Nephron progenitor cell (in vitro differentiated cells): ENCODE data around the gene COL4A2.
"Not testable (repeated sequence)": the region's sequence is repeated elsewhere in the genome, so short reads cannot be mapped to it uniquely, and the experiment has no call there.

ENCODE experiments used
- DNase-seq: peaks from one replicate; pipeline ENCODE4 v3.0.0; 2021
- H3K27ac Mint-ChIP-seq: 2 replicates; pipeline ENCODE4 v1.8.0; 2021; ENCODE audit warnings: mild to moderate bottlenecking, moderate library complexity, mixed read lengths
- H3K27me3 Mint-ChIP-seq: 2 replicates; pipeline ENCODE4 v1.8.0; 2021; ENCODE audit warnings: mild to moderate bottlenecking, low read depth, mixed read lengths; ENCODE audit not compliant: poor library complexity
- H3K36me3 Mint-ChIP-seq: 2 replicates; pipeline ENCODE4 v1.8.0; 2021; ENCODE audit warnings: low read depth, mixed read lengths
- H3K4me1 Mint-ChIP-seq: 2 replicates; pipeline ENCODE4 v1.8.0; 2021; ENCODE audit warnings: mixed read lengths
- H3K4me3 Mint-ChIP-seq: 2 replicates; pipeline ENCODE4 v1.8.0; 2021; ENCODE audit warnings: mild to moderate bottlenecking, moderate library complexity, mixed read lengths
- H3K9me3 Mint-ChIP-seq: 2 replicates; pipeline ENCODE4 v1.8.0; 2021; ENCODE audit warnings: mild to moderate bottlenecking, moderate library complexity, mixed read lengths
- TF ChIP-seq, protein P1 (sequence below): fragments of 200-600 bp; sonication (generic); IDR thresholded peaks from 2 replicates; pipeline ENCODE4 v1.5.0; 2021; ENCODE audit warnings: antibody characterized with exemption

Gene COL4A2

GRCh38 chr13:110529522-110530311 lies 222.6 kb downstream of the COL4A2 start:
- no peak for DNase-seq
- Mint-ChIP-seq H3K9me3 (no peaks in the 10 kb centered on the region), H3K4me3 (no peak overlapping the region)

DNA sequence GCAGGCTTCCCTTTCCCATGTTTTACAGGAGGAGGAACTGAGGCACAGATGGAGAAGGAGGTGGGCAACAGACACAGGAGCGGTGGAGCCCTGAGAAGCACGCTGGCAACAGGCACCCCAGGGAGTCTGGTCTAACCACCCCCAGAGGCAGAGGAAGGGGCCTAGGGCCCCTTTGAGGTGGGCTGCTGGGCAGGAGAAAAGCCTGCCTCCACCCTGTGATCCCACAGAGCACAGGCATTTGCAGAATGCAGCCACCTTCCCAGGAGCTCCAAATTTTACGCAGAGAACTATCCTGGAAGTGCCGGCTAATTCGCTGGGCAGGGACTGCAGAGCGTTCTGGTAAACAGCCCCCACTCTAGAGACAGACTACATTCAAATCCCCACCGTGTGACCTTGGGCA lies 224.0 kb downstream of the COL4A2 start:
- H3K27ac Mint-ChIP-seq = peak overlapping the region; percentile 84
- H3K4me3 Mint-ChIP-seq = no peak overlapping the region
- no peaks in the 10 kb centered on the region for H3K36me3 Mint-ChIP-seq
- H3K4me1 Mint-ChIP-seq = peaks cover 51% of the 10 kb centered on the region
- no peak for DNase-seq
- TF ChIP-seq, protein P1, sequence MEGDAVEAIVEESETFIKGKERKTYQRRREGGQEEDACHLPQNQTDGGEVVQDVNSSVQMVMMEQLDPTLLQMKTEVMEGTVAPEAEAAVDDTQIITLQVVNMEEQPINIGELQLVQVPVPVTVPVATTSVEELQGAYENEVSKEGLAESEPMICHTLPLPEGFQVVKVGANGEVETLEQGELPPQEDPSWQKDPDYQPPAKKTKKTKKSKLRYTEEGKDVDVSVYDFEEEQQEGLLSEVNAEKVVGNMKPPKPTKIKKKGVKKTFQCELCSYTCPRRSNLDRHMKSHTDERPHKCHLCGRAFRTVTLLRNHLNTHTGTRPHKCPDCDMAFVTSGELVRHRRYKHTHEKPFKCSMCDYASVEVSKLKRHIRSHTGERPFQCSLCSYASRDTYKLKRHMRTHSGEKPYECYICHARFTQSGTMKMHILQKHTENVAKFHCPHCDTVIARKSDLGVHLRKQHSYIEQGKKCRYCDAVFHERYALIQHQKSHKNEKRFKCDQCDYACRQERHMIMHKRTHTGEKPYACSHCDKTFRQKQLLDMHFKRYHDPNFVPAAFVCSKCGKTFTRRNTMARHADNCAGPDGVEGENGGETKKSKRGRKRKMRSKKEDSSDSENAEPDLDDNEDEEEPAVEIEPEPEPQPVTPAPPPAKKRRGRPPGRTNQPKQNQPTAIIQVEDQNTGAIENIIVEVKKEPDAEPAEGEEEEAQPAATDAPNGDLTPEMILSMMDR = no peak
- peaks cover 9% of the 10 kb centered on the region for H3K27me3 Mint-ChIP-seq
- H3K9me3 Mint-ChIP-seq = no peaks in the 10 kb centered on the region

More at GRCh38 chr13:110529522-110530311, 222.6 kb downstream of the COL4A2 start:
- H3K4me1 Mint-ChIP-seq = peaks cover 53% of the 10 kb centered on the region
- H3K27me3 Mint-ChIP-seq = peaks cover 9% of the 10 kb centered on the region
- H3K36me3 Mint-ChIP-seq = no peaks in the 10 kb centered on the region
- peak overlapping the region; percentile 64 for H3K27ac Mint-ChIP-seq
- TF ChIP-seq, protein P1 = no peak

DNA sequence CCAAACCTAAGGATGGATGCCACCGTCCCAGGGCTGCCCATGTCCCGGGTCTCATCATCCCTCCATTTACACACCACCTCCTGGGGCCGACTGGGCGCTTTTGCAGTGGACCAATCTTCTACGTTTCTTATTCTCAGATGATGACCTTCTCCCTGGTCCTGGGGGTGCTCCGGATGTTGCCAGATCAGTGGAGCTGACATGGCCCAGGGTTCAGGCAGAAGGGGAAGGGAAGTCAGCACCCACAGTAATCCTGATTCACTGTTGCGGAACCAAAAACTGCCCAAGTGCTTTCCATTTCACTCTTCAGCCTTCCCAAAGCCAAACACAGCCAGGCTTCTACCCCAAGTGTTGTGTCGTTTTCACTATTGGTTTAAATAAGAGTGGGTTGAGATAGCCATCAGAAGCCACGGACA lies 224.6 kb downstream of the COL4A2 start:
- H3K36me3 Mint-ChIP-seq = no peaks in the 10 kb centered on the region
- TF ChIP-seq, protein P1 = no peak
- H3K9me3 Mint-ChIP-seq = no peaks in the 10 kb centered on the region
- H3K27me3 Mint-ChIP-seq = peaks cover 9% of the 10 kb centered on the region
- H3K4me3 Mint-ChIP-seq = no peak overlapping the region
- H3K27ac Mint-ChIP-seq = no peak overlapping the region
- H3K4me1 Mint-ChIP-seq = peaks cover 56% of the 10 kb centered on the region
- DNase-seq = no peak

DNA sequence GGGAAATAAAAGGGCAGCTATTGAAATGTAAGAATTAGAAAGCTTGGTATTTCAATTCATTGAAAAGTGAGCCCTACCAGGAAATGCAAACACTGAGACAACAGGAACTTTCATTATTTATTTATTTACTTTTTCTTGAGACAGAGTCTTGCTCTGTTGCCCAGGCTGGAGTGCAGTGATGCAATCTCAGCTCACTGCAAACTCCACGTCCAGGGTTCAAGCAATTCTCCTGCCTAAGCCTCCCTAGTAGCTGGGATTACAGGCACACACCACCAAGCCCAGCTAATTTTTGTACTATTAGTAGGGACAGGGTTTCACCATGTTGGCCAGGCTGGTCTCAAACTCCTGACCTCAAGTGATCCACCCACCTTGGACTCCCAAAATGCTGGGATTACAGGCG lies 225.2 kb downstream of the COL4A2 start:
- peaks cover 62% of the 10 kb centered on the region for H3K4me1 Mint-ChIP-seq

DNA sequence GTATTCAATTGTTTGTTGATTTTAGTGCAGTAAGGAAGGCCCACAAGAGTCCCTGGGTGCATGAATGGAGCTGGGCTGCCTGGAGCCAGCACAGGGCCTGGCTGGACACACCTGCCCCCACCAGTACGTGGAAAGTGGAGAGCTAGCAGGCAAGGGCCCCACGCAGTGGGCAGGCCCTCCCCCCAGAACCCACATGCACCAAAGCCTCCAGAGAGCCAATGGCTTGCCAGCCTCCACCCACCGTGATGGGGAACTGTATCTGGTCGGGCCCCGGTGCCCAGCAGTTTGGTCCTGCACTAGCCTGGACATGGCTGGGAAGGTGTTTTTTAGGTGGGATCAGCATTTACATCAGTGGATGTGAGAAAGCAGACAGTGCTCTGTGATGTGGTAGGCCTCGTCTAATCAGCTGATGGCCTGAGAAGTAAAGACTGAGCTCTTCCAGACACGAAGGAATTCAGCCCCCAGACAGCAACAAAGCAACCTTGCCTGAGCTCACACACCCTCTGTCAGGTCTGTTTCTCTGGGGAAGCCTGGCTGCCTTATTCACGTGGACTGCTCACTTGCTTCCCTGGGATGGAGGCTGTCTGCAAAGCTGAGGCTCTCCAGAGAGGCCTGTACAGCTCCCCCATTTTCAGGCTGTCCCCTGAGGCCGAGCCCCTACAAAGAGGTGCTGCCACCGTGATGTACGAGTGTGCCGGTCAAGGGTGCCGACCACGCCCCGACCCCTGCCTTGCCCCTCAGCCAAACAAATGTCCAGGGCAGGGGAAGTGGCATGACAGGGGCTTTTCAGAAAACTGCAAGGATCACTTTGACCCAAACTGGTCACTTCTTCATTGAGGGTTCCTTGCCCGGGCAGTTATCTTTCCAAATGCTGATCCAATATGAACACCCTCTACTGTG lies 226.9 kb downstream of the COL4A2 start:
- no peak overlapping the region for H3K4me3 Mint-ChIP-seq
- TF ChIP-seq, protein P1 = no peak
- H3K36me3 Mint-ChIP-seq = no peaks in the 10 kb centered on the region
- no peaks in the 10 kb centered on the region for H3K9me3 Mint-ChIP-seq
- DNase-seq = no peak
- H3K4me1 Mint-ChIP-seq = peaks cover 60% of the 10 kb centered on the region
- H3K27ac Mint-ChIP-seq = no peak overlapping the region
- peaks cover 3% of the 10 kb centered on the region for H3K27me3 Mint-ChIP-seq

More for the DNA sequence above, 225.2 kb downstream of the COL4A2 start:
- H3K9me3 Mint-ChIP-seq, DNase-seq, H3K4me3 Mint-ChIP-seq, H3K27ac Mint-ChIP-seq, H3K27me3 Mint-ChIP-seq, H3K36me3 Mint-ChIP-seq: not testable (repeated sequence)

DNA sequence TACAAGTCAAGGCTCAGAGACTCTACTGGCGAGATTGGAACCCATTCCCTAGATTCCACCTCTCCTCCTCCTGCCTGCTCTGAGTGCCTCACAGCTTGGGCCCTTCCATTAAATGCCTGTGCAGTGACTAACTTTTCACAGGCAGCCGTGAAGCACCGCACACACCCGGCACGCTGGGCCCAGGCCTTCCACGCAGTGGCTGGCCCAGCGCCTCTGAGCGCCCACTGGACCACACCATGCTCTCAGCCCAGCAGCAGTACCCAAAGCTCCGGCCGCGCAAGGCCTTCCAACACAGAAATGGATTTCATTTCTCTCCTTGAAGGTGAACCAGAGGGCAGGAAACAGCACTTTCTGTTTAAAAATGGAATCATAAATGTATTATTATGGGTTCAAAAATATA lies 228.4 kb downstream of the COL4A2 start:
- TF ChIP-seq, protein P1 = no peak
- Mint-ChIP-seq H3K9me3 (no peaks in the 10 kb centered on the region), H3K4me1 (peaks cover 51% of the 10 kb centered on the region), H3K27me3 (peaks cover 3% of the 10 kb centered on the region), H3K36me3 (no peaks in the 10 kb centered on the region), H3K4me3 (no peak overlapping the region), H3K27ac (no peak overlapping the region)
- DNase-seq = no peak
